SK-N-SH (cell line): ENCODE data around the gene FLT1. TPM values are rescaled to one million over a fixed set of nuclear protein-coding genes. Genes with fewer than 3 reads are reported as not detected.
A peak's percentile ranks its signal among the peaks of the same experiment; 100 is the strongest.

Source experiments
- CTCF ChIA-PET: fragments of 300-600, 350-600 bp; formaldehyde crosslinking; extraction: SDS; loops from one replicate; lab custom pipeline; 2021; lab: Yijun Ruan, JAX
- POLR2A ChIA-PET: fragments of 350-600 bp; sonication (Branson Sonifier 250); formaldehyde crosslinking; extraction: SDS; loops from one replicate; lab custom pipeline; 2020; ENCODE audit warnings: antibody characterized with exemption, inconsistent platforms; lab: Yijun Ruan, JAX
- DNase-seq: peaks from one replicate; pipeline ENCODE4 v3.0.0; 2012
- H2AFZ ChIP-seq: fragments of 200-600 bp; sonication (generic); 2 replicates; pipeline ENCODE4 v1.8.1; 2016; ENCODE audit warnings: antibody characterized with exemption, mild to moderate bottlenecking, low read depth
- H3F3A ChIP-seq: fragments of 200-600 bp; sonication (generic); replicated peaks from 2 replicates; pipeline ENCODE3; 2016; ENCODE audit warnings: antibody characterized with exemption, mild to moderate bottlenecking; ENCODE audit not compliant: insufficient read depth
- H3K27ac ChIP-seq, 2 experiments: fragments of 200-500 bp in 1 of 2; fragments of 200-600 bp in 1 of 2; sonication (Bioruptor generic) in 1 of 2; sonication (generic), shearing (Covaris generic) in 1 of 2; 2 replicates each; pipeline versions ENCODE4 v1.5.1 to v1.6.1; 2014 to 2016; ENCODE audit warnings: low read depth in 2 of 2, inconsistent platforms in 1 of 2, low read length in 1 of 2, mild to moderate bottlenecking in 1 of 2, mixed read lengths in 1 of 2
- H3K27me3 ChIP-seq: fragments of 200-600 bp; sonication (generic), shearing (Covaris generic); 2 replicates; pipeline ENCODE4 v1.6.1; 2016; ENCODE audit warnings: mixed run types; ENCODE audit not compliant: insufficient read depth
- H3K36me3 ChIP-seq, 2 experiments: fragments of 200-500 bp in 1 of 2; fragments of 200-600 bp in 1 of 2; sonication (Bioruptor generic) in 1 of 2; sonication (generic) in 1 of 2; replicated peaks in 1 of 2; 2 replicates each; pipeline versions ENCODE3 to v1.5.1; 2014 to 2016; ENCODE audit warnings: low read length in 1 of 2, mild to moderate bottlenecking in 1 of 2; ENCODE audit not compliant: insufficient read depth in 2 of 2, control insufficient read depth in 1 of 2
- H3K4me1 ChIP-seq, 2 experiments: fragments of 200-500 bp in 1 of 2; fragments of 200-600 bp in 1 of 2; sonication (Bioruptor generic) in 1 of 2; sonication (generic), shearing (Covaris generic) in 1 of 2; 2 replicates each; pipeline versions ENCODE4 v1.5.1 to v1.6.1; 2014 to 2016; ENCODE audit warnings: low read depth in 1 of 2, low read length in 1 of 2, mixed run types in 1 of 2; ENCODE audit not compliant: insufficient read depth in 2 of 2, control insufficient read depth in 1 of 2
- H3K4me2 ChIP-seq: fragments of 200-600 bp; sonication (generic), shearing (Covaris generic); 2 replicates; pipeline ENCODE4 v1.6.1; 2017; ENCODE audit warnings: mixed run types
- H3K4me3 ChIP-seq, 2 experiments: fragments of 200-500 bp in 1 of 2; fragments of 200-600 bp in 1 of 2; sonication (Bioruptor generic) in 1 of 2; sonication (generic), shearing (Covaris generic) in 1 of 2; 2 replicates each; pipeline versions ENCODE4 v1.5.1 to v1.8.1; 2014 to 2016; ENCODE audit warnings: low read depth in 2 of 2, inconsistent platforms in 1 of 2, low read length in 1 of 2, mild to moderate bottlenecking in 1 of 2, mixed read lengths in 1 of 2, moderate library complexity in 1 of 2
- H3K79me2 ChIP-seq: fragments of 200-600 bp; sonication (generic); 2 replicates; pipeline ENCODE4 v1.8.1; 2017; ENCODE audit warnings: mild to moderate bottlenecking; ENCODE audit not compliant: insufficient read depth
- H3K9ac ChIP-seq: fragments of 200-600 bp; sonication (generic); 2 replicates; pipeline ENCODE4 v1.6.1; 2017; ENCODE audit warnings: mixed run types
- H3K9me2 ChIP-seq: fragments of 200-600 bp; sonication (generic); 2 replicates; pipeline ENCODE4 v1.6.1; 2017; ENCODE audit warnings: mixed run types
- H3K9me3 ChIP-seq: fragments of 200-600 bp; sonication (generic); 2 replicates; pipeline ENCODE4 v1.6.1; 2017; ENCODE audit warnings: mixed run types, mild to moderate bottlenecking, moderate library complexity
- H4K20me1 ChIP-seq: fragments of 200-600 bp; sonication (generic); 2 replicates; pipeline ENCODE4 v1.6.1; 2017; ENCODE audit warnings: mild to moderate bottlenecking, mixed run types; ENCODE audit not compliant: insufficient read depth
- CHD2 ChIP-seq: fragments of 150-350 bp; IDR thresholded peaks from 2 replicates; pipeline ENCODE4 v1.6.1; 2018; ENCODE audit warnings: low read length; ENCODE audit not compliant: partially characterized antibody
- EP300 ChIP-seq, 2 experiments: IDR thresholded peaks; 2 replicates each; pipeline versions ENCODE4 v1.4.0 to v1.6.1; 2012; ENCODE audit warnings: borderline replicate concordance in 1 of 2, low read depth in 1 of 2, low read length in 1 of 2
- FOXM1 ChIP-seq: IDR thresholded peaks from 2 replicates; pipeline ENCODE4 v1.4.0; 2012; ENCODE audit warnings: low read depth, mild to moderate bottlenecking
- GABPA ChIP-seq: IDR thresholded peaks from 2 replicates; pipeline ENCODE4 v1.4.0; 2012; ENCODE audit warnings: low read depth, mild to moderate bottlenecking
- GATA2 ChIP-seq: sonication (generic); formaldehyde crosslinking; IDR thresholded peaks from 2 replicates; pipeline ENCODE4 v1.5.0; 2020; ENCODE audit warnings: mild to moderate bottlenecking, missing genetic modification reagents
- JUND ChIP-seq: IDR thresholded peaks from 2 replicates; pipeline ENCODE4 v1.4.0; 2012
- MEF2A ChIP-seq: IDR thresholded peaks from 2 replicates; pipeline ENCODE4 v1.4.0; 2012; ENCODE audit warnings: low read depth, borderline replicate concordance
- MXI1 ChIP-seq: IDR thresholded peaks from 2 replicates; pipeline ENCODE4 v1.6.1; 2012; ENCODE audit warnings: mild to moderate bottlenecking, low read depth, low read length, improper control_type of control experiment
- NFIC ChIP-seq: IDR thresholded peaks from 2 replicates; pipeline ENCODE4 v1.4.0; 2012; ENCODE audit warnings: borderline replicate concordance
- NRF1 ChIP-seq: IDR thresholded peaks from 2 replicates; pipeline ENCODE4 v1.6.1; 2012; ENCODE audit warnings: low read depth, mild to moderate bottlenecking, low read length
- RAD21 ChIP-seq: IDR thresholded peaks from 2 replicates; pipeline ENCODE4 v1.6.1; 2012; ENCODE audit warnings: mild to moderate bottlenecking, low read length
- RCOR1 ChIP-seq: fragments of 150-350 bp; IDR thresholded peaks from 2 replicates; pipeline ENCODE4 v1.6.1; 2017; ENCODE audit warnings: antibody characterized with exemption, low read length
- YY1 ChIP-seq: IDR thresholded peaks from 2 replicates; pipeline ENCODE4 v1.4.0; 2012; ENCODE audit warnings: low read depth, mild to moderate bottlenecking
- WGBS: methylation state at CpG from one replicate; pipeline ENCODE4 v1.1.6; 2017; ENCODE audit warnings: low lambda C conversion rate; 5-methylcytosine and 5-hydroxymethylcytosine counted together
- polyA plus RNA-seq, 3 experiments: library from polyadenylated mRNA; depleted of rRNA; stranded (reverse); fragments of >200 nt; gene quantifications; 2 replicates each; pipeline ENCODE4 v1.2.3, GENCODE V29; 2012

Gene FLT1
- polyA plus RNA-seq, 1 of the 3 experiments (the other 2 are of a cell fraction) = 0.20 TPM

- TF ChIP-seq NRF1 (no peak), JUND (no peak), EP300 (IDR thresholded peaks at IDR 0.05; ENCODE audit: borderline replicate concordance in 1 of 2, low read depth in 1 of 2, low read length in 1 of 2) (no peak), RCOR1 (no peak), GABPA (no peak), CHD2 (no peak), NFIC (no peak), MXI1 (no peak), FOXM1 (no peak), YY1 (no peak)
Observed at GRCh38 chr13:28282451-28282850, 212.5 kb downstream of the FLT1 start (continued).

- peaks cover 29 to 31% of the 10 kb centered on the region in 2 experiments for H3K36me3 ChIP-seq
- no peak overlapping the region for H3K27ac ChIP-seq
- H4K20me1 ChIP-seq = no peaks in the 10 kb centered on the region
- no peaks in the 10 kb centered on the region for H3K79me2 ChIP-seq
- H3K4me3 ChIP-seq = no peak overlapping the region
- CTCF ChIA-PET = interaction anchor here (0.6 kb wide), 1 partner anchor 9 kb away, joined by 3 read pairs; no protein-coding TSS in a partner anchor
- TF ChIP-seq GABPA (no peak), RAD21 (peak; percentile 39), GATA2 (CRISPR knock-in tag) (no peak)
- TF ChIP-seq, all 33 proteins: peak for 1
- no peak for DNase-seq
- H3K9me2 ChIP-seq = no peaks in the 10 kb centered on the region
- H3K4me1 ChIP-seq = peaks cover 0 to 2% of the 10 kb centered on the region in 2 experiments; a peak in 1 of 4 replicates
- no peaks in the 10 kb centered on the region for H3F3A ChIP-seq
- no peak overlapping the region for H3K9ac ChIP-seq
- no peak overlapping the region for H2AFZ ChIP-seq
- no peaks in the 10 kb centered on the region for H3K27me3 ChIP-seq
- WGBS = 90% methylated on average over 3 of the region's 3 CpGs
- no peak overlapping the region for H3K4me2 ChIP-seq
- POLR2A ChIA-PET = no interaction called here
- H3K9me3 ChIP-seq = no peaks in the 10 kb centered on the region
Observed at GRCh38 chr13:28273919-28274318, 221.0 kb downstream of the FLT1 start.

GRCh38 chr13:28271056-28271840 is 223.7 kb downstream of the FLT1 start:
- CTCF ChIA-PET = no interaction called here

More at GRCh38 chr13:28271056-28271840, 223.7 kb downstream of the FLT1 start:
- Histone ChIP-seq H3K9me3 (no peaks in the 10 kb centered on the region), H4K20me1 (no peaks in the 10 kb centered on the region), H3K4me3 (no peak overlapping the region), H3K27me3 (no peaks in the 10 kb centered on the region), H3K36me3 (peaks cover 38 to 41% of the 10 kb centered on the region in 2 experiments), H2AFZ (no peak overlapping the region), H3K9ac (no peak overlapping the region), H3K9me2 (no peaks in the 10 kb centered on the region), H3F3A (peaks cover 4% of the 10 kb centered on the region), H3K4me1 (no peaks in the 10 kb centered on the region), H3K4me2 (no peak overlapping the region), H3K79me2 (no peaks in the 10 kb centered on the region), H3K27ac (no peak overlapping the region)
- whole genome bisulfite sequencing = 100% methylated on average over 2 of the region's 2 CpGs
- DNase-seq = no peak
- TF ChIP-seq MXI1 (no peak), NFIC (no peak), MEF2A (no peak), FOXM1 (no peak), CHD2 (no peak)
- POLR2A ChIA-PET = no interaction called here
